Sigmoid colon (tissue), 4 donors: ENCODE results near the gene CFL2.

Experiments used
- EP300 ChIP-seq, 4 donors: sonication (generic); formaldehyde crosslinking; IDR thresholded peaks; one replicate each; pipeline ENCODE4 v1.6.1; 2017; ENCODE audit warnings: antibody characterized with exemption in 4 of 4
- POLR2A ChIP-seq, 2 donors: fragments of 450-650 bp; IDR thresholded peaks; one replicate each; pipeline ENCODE4 v1.6.1; 2016; ENCODE audit warnings: antibody characterized with exemption in 2 of 2, mild to moderate bottlenecking in 2 of 2, moderate library complexity in 2 of 2
- POLR2AphosphoS5 ChIP-seq, 4 donors: sonication (generic); formaldehyde crosslinking; IDR thresholded peaks; one replicate each; pipeline ENCODE4 v1.6.1; 2017; ENCODE audit warnings: antibody characterized with exemption in 4 of 4
- TF ChIP-seq, protein P1 (sequence below), 4 experiments: fragments of 450-650 bp in 3 of 4; fragments of 200-600 bp in 1 of 4; IDR thresholded peaks; one replicate each; pipeline ENCODE4 v1.5.1; 2016 to 2019; ENCODE audit warnings: antibody characterized with exemption in 4 of 4, mild to moderate bottlenecking in 3 of 4, moderate library complexity in 2 of 4

DNA sequence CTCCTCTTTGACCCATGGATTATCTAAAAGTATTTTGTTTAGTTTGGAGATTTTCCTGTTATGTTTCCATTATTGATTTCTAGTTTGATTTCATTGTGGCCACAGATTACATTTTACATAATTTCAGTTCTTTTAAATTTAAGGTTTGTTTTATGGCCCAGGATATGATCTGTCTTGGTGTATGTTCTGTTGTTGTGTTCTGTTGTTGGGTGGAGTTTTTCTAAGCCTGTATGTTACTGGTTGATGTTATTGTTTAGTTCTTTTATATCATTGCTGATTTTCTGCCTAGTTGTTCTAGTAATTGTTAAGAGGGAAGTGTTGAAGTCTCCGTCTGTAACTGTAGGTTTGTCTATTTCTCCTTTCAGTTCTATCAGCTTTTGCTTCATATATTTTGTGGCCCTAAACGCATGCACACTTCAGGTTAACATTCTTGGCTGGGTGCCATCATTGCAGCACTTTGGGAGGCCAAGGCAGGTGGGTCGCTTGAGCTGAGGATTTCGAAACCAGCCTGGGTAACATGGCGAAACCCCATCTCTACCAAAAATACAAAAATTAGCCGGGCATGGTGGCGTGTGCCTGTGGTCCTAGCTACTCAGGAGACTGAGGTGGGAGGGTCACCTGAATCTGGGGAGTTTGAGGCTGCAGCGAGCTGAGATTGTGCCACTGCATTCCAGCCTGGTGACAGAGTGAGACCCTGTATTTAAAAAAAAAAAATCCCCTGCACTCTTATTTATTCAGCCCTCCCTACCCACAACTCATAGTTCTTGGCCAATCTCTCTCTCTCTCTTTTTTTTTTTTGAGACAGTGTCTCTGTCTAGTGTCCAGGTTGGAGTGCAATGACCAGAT is 28.1 kb upstream of the CFL2 start:
- TF ChIP-seq, protein P1, sequence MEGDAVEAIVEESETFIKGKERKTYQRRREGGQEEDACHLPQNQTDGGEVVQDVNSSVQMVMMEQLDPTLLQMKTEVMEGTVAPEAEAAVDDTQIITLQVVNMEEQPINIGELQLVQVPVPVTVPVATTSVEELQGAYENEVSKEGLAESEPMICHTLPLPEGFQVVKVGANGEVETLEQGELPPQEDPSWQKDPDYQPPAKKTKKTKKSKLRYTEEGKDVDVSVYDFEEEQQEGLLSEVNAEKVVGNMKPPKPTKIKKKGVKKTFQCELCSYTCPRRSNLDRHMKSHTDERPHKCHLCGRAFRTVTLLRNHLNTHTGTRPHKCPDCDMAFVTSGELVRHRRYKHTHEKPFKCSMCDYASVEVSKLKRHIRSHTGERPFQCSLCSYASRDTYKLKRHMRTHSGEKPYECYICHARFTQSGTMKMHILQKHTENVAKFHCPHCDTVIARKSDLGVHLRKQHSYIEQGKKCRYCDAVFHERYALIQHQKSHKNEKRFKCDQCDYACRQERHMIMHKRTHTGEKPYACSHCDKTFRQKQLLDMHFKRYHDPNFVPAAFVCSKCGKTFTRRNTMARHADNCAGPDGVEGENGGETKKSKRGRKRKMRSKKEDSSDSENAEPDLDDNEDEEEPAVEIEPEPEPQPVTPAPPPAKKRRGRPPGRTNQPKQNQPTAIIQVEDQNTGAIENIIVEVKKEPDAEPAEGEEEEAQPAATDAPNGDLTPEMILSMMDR (IDR thresholded peaks at IDR 0.05): no peak
- no peak for TF ChIP-seq POLR2A (IDR thresholded peaks at IDR 0.05)
- no peak for TF ChIP-seq EP300 (IDR thresholded peaks at IDR 0.05)
- TF ChIP-seq POLR2AphosphoS5 (IDR thresholded peaks at IDR 0.05): no peak
